Measurements from ENCODE around the gene IL34.

IL34 gene

DNA sequence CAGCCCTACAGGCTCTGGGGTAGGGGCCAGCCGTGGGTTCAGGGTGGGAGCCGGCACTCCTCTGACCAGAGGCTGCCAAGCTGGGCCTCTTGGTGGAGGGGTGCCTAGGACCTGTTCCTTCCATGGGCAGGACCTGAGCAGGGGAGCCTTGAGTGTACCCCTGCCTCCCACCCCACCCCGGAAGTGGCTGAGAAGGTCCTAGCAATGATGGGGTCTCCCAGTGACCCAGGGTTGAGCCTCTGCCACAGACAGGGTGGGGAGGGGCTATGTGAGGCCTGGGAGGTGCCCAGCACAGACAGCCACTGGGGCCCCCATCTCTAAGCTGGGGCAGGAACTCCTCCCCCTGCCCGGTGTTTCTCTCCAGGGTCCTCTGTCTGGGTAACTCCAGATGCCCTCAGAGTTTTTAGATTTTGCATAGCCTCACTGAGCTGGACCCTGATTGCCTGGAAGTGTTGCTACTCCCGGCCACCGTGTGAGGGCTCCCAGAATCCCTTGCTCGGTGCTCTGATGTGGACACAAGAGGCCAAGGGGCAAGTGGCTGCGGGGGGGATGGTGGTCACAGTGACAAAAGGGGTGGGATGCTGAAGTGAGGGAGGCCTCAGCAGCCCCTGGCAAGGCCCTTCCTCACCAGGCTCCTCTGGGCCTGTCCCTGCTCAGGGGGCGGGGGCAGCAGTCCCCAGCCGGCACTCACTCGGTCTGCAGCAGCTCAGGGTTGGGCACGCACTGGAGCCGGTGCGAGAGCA lies 45.9 kb downstream of the IL34 start:
- Histone ChIP-seq H3K27me3 (ENCODE audit: insufficient read depth, low read length) (no peaks in the 10 kb centered on the region), H3K4me2 (ENCODE audit: low read length) (no peak overlapping the region), H4K20me1 (ENCODE audit: insufficient read depth, low read length) (no peaks in the 10 kb centered on the region), H3K27ac (ENCODE audit: low read depth, low read length, poor library complexity, severe bottlenecking) (peak overlapping the region; percentile 49), H3K4me3 (ENCODE audit: low read depth, low read length, poor library complexity, severe bottlenecking) (no peak overlapping the region), H3F3A (ENCODE audit: insufficient read depth, low read length) (no peaks in the 10 kb centered on the region), H3K9me3 (ENCODE audit: low read length) (no peaks in the 10 kb centered on the region), H3K36me3 (ENCODE audit: insufficient read depth, low read length) (no peaks in the 10 kb centered on the region), H2AFZ (ENCODE audit: low read length) (no peak overlapping the region), H3K9ac (ENCODE audit: low read length) (no peak overlapping the region), H3K4me1 (ENCODE audit: insufficient read depth, low read length, severe bottlenecking) (peaks cover 28% of the 10 kb centered on the region), H3K79me2 (ENCODE audit: insufficient read depth, low read length) (no peaks in the 10 kb centered on the region), H3K9me2 (ENCODE audit: low read depth, low read length) (no peaks in the 10 kb centered on the region)
- TF ChIP-seq, protein P1, sequence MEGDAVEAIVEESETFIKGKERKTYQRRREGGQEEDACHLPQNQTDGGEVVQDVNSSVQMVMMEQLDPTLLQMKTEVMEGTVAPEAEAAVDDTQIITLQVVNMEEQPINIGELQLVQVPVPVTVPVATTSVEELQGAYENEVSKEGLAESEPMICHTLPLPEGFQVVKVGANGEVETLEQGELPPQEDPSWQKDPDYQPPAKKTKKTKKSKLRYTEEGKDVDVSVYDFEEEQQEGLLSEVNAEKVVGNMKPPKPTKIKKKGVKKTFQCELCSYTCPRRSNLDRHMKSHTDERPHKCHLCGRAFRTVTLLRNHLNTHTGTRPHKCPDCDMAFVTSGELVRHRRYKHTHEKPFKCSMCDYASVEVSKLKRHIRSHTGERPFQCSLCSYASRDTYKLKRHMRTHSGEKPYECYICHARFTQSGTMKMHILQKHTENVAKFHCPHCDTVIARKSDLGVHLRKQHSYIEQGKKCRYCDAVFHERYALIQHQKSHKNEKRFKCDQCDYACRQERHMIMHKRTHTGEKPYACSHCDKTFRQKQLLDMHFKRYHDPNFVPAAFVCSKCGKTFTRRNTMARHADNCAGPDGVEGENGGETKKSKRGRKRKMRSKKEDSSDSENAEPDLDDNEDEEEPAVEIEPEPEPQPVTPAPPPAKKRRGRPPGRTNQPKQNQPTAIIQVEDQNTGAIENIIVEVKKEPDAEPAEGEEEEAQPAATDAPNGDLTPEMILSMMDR (IDR thresholded peaks at IDR 0.05; ENCODE audit: low read length): no peak
- TF ChIP-seq EZH2 (IDR thresholded peaks at IDR 0.05; ENCODE audit: borderline replicate concordance, low read length): no peak

DNA sequence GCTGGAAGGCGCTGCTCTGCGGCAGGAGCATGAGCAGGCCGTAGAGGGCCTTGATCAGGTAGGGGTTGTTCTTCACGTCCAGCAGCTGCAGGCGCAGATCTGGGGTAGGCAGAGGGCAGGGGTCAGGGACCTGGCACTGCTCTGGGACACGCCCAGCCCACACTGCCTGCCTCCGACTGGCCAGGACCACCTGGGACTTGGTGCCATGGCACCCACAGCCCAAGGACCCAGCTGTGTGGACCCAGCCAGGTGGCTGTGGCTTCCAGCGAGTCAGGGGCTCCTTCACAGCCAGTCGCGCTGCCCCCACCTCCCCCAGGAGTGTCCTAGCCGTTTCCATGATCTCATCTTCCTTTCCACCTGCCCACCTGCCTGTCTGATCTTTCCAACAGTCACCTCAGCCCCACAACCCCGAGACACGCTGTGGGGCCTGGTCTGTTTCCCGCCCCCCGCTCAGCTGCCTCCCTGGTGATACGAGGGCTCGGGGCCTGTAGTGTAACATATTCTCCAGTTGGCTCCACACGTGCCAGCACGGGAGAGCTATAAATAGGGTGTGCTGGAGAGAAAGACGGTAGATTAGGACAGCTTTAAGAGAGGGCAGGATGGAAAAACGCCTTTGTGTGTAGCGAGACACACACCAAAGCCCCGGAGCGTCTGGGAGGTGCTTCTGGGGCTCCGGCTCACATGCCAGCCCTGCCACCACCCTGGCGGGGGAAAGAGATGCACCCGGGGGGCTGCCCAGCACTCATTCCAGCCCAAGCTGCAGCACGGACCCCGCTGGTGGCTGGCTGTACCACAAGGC lies 46.7 kb downstream of the IL34 start:
- Histone ChIP-seq H3K4me3 (ENCODE audit: low read depth, low read length, poor library complexity, severe bottlenecking) (no peak overlapping the region), H3F3A (ENCODE audit: insufficient read depth, low read length) (no peaks in the 10 kb centered on the region), H3K27ac (ENCODE audit: low read depth, low read length, poor library complexity, severe bottlenecking) (peak overlapping the region; percentile 49), H3K27me3 (ENCODE audit: insufficient read depth, low read length) (no peaks in the 10 kb centered on the region), H3K79me2 (ENCODE audit: insufficient read depth, low read length) (no peaks in the 10 kb centered on the region), H4K20me1 (ENCODE audit: insufficient read depth, low read length) (no peaks in the 10 kb centered on the region), H3K36me3 (ENCODE audit: insufficient read depth, low read length) (no peaks in the 10 kb centered on the region), H3K9me2 (ENCODE audit: low read depth, low read length) (no peaks in the 10 kb centered on the region), H3K4me2 (ENCODE audit: low read length) (no peak overlapping the region), H3K4me1 (ENCODE audit: insufficient read depth, low read length, severe bottlenecking) (peaks cover 28% of the 10 kb centered on the region), H3K9ac (ENCODE audit: low read length) (no peak overlapping the region), H2AFZ (ENCODE audit: low read length) (no peak overlapping the region), H3K9me3 (ENCODE audit: low read length) (no peaks in the 10 kb centered on the region)
- TF ChIP-seq, protein P1 (IDR thresholded peaks at IDR 0.05; ENCODE audit: low read length): no peak
- no peak for TF ChIP-seq EZH2 (IDR thresholded peaks at IDR 0.05; ENCODE audit: borderline replicate concordance, low read length)

DNA sequence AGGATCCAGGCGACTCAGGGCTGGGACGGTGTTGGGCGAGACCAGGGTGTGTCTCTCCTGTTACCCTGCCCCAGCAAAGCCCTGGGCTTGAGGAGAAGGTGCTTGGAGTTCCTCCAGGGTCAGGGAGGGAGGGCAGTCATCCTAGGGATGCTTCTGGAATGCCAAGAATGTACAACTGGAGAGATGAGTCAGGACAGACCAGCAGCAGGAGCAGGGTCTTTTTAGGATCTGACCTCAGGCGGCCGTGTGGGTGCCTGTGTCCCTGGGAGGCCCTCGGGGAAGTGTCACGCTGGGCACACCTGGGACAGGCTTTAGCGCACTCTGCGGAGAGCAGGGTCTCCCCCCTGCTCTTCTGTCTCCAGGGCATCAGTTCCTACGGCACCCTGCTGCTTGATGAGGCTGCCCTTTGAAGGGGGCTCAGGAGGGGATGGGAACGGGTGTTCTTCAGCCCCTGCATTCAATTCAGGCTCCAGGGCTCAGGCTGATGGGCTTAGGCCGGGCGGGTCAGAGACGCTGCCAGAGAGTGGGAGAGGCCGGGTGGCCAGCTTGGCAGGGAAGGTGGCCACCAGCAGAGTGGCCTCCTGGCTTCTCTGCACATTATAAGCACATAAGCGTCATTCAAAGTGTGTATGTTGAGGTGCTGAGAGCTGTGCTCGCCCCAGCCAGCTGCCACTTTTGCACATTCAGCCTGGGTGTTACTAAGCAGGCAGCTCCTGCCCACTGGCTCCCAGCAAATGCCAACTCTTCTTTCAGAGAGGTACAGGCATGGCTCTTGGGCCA lies 47.9 kb downstream of the IL34 start:
- no peak overlapping the region for H3K9ac ChIP-seq (ENCODE audit: low read length)
- no peaks in the 10 kb centered on the region for H3K9me3 ChIP-seq (ENCODE audit: low read length)
- H3K36me3 ChIP-seq (ENCODE audit: insufficient read depth, low read length): no peaks in the 10 kb centered on the region; the same call in 1 of the 2 replicates
- H3K9me2 ChIP-seq (ENCODE audit: low read depth, low read length): no peaks in the 10 kb centered on the region
- no peak overlapping the region for H3K4me3 ChIP-seq (ENCODE audit: low read depth, low read length, poor library complexity, severe bottlenecking)
- H2AFZ ChIP-seq (ENCODE audit: low read length): no peak overlapping the region
- H3K4me1 ChIP-seq (ENCODE audit: insufficient read depth, low read length, severe bottlenecking): peaks cover 28% of the 10 kb centered on the region
- H3K27me3 ChIP-seq (ENCODE audit: insufficient read depth, low read length): no peaks in the 10 kb centered on the region
- H4K20me1 ChIP-seq (ENCODE audit: insufficient read depth, low read length): no peaks in the 10 kb centered on the region
- no peaks in the 10 kb centered on the region for H3F3A ChIP-seq (ENCODE audit: insufficient read depth, low read length)
- no peak for TF ChIP-seq EZH2 (IDR thresholded peaks at IDR 0.05; ENCODE audit: borderline replicate concordance, low read length)
- TF ChIP-seq, protein P1 (IDR thresholded peaks at IDR 0.05; ENCODE audit: low read length): no peak
- no peak overlapping the region for H3K4me2 ChIP-seq (ENCODE audit: low read length)
- no peaks in the 10 kb centered on the region for H3K79me2 ChIP-seq (ENCODE audit: insufficient read depth, low read length)
- peak overlapping the region; percentile 49 for H3K27ac ChIP-seq (ENCODE audit: low read depth, low read length, poor library complexity, severe bottlenecking)

Data from OCI-LY1 (cell line).